PC-9 (cell line): ENCODE results near the gene NAA15. TPM values are rescaled to one million over a fixed set of nuclear protein-coding genes. Genes with fewer than 3 reads are reported as not detected.

Experiments
- BruUV-seq: library from RNA; stranded (reverse); fragments of 400-500 nt; replicated peaks from 2 replicates; lab custom pipeline; 2021; lab: Mats Ljungman, UMichigan
- CTCF ChIA-PET: fragments of 300-600 bp; sonication (Branson Sonifier 250); formaldehyde crosslinking; loops from one replicate; lab custom pipeline; 2022; ENCODE audit warnings: antibody characterized with exemption; lab: Charles Lee
- POLR2A ChIA-PET: fragments of 300-600 bp; sonication (Branson Sonifier 250); formaldehyde crosslinking; loops from one replicate; lab custom pipeline; 2022; ENCODE audit warnings: antibody characterized with exemption; ENCODE audit not compliant: unreplicated experiment; lab: Charles Lee
- DNase-seq, 2 experiments: peaks; one replicate each; pipeline versions ENCODE4 v3.0.0 to v3.0.0-alpha.2; 2015 to 2022; ENCODE audit warnings: mixed read lengths in 1 of 2
- H2AFZ ChIP-seq: fragments of 200-600 bp; sonication (generic); 2 replicates; pipeline ENCODE4 v1.8.1; 2017; ENCODE audit warnings: antibody characterized with exemption
- H3F3A ChIP-seq: fragments of 200-600 bp; sonication (generic); 2 replicates; pipeline ENCODE4 v1.8.1; 2017; ENCODE audit warnings: antibody characterized with exemption, mild to moderate bottlenecking, low read depth; ENCODE audit not compliant: insufficient read depth
- H3K27ac ChIP-seq: fragments of 200-600 bp; sonication (generic); 2 replicates; pipeline ENCODE4 v1.6.1; 2016; ENCODE audit warnings: mixed run types
- H3K27me3 ChIP-seq: fragments of 200-600 bp; sonication (generic); 2 replicates; pipeline ENCODE4 v1.6.1; 2016; ENCODE audit warnings: low read depth, mixed run types; ENCODE audit not compliant: insufficient read depth
- H3K36me3 ChIP-seq: fragments of 200-600 bp; sonication (generic); 2 replicates; pipeline ENCODE4 v1.6.1; 2016; ENCODE audit warnings: low read depth, mixed run types
- H3K4me1 ChIP-seq: fragments of 200-600 bp; sonication (generic); replicated peaks from 2 replicates; pipeline ENCODE4 v1.6.1; 2016; ENCODE audit warnings: mixed run types; ENCODE audit not compliant: insufficient read depth
- H3K4me2 ChIP-seq: fragments of 200-600 bp; sonication (generic); 2 replicates; pipeline ENCODE4 v1.6.1; 2017; ENCODE audit warnings: mixed run types
- H3K4me3 ChIP-seq: fragments of 200-600 bp; sonication (generic); 2 replicates; pipeline ENCODE4 v1.6.1; 2016; ENCODE audit warnings: mixed run types
- H3K79me2 ChIP-seq: fragments of 200-600 bp; sonication (generic); 2 replicates; pipeline ENCODE4 v1.6.1; 2017; ENCODE audit warnings: low read depth, mixed run types
- H3K9me2 ChIP-seq: fragments of 200-600 bp; sonication (generic); 2 replicates; pipeline ENCODE4 v1.8.1; 2017; ENCODE audit warnings: mild to moderate bottlenecking; ENCODE audit not compliant: insufficient read depth
- H3K9me3 ChIP-seq: fragments of 200-600 bp; sonication (generic); 2 replicates; pipeline ENCODE4 v1.8.1; 2016; ENCODE audit warnings: low read depth; ENCODE audit not compliant: insufficient read depth
- H4K20me1 ChIP-seq: fragments of 200-600 bp; sonication (generic); 2 replicates; pipeline ENCODE4 v1.8.1; 2017; ENCODE audit not compliant: insufficient read depth
- CTCF ChIP-seq: fragments of 200-600 bp; sonication (generic); conservative IDR thresholded peaks from 2 replicates; pipeline ENCODE4 v1.6.1; 2017; ENCODE audit warnings: mixed run types, antibody characterized with exemption, mild to moderate bottlenecking, moderate library complexity
- EZH2 ChIP-seq: fragments of 200-600 bp; sonication (generic); IDR thresholded peaks from 2 replicates; pipeline ENCODE4 v1.8.0; 2017; ENCODE audit warnings: antibody characterized with exemption, low read depth
- intact Hi-C: fragments of 100-400 bp; cut with micrococcal nuclease; formaldehyde crosslinking; loops from one replicate; pipeline ENCODE4 v1.10.0; 2022; ENCODE audit not compliant: unreplicated experiment
- total RNA-seq: library from RNA; stranded (reverse); gene quantifications from 2 replicates; pipeline ENCODE4 v1.2.3, GENCODE V29; 2021

Gene NAA15
- total RNA-seq, 1 experiment from 2014 or later = 43.8 TPM

- ChIA-PET POLR2A (no interaction called here), CTCF (interaction anchor here (0.7 kb wide), 1 partner anchor 222 kb away, joined by 4 read pairs; no protein-coding TSS in a partner anchor)
- Histone ChIP-seq H3K4me1 (no peaks in the 10 kb centered on the region), H3K4me3 (no peak overlapping the region), H3K27ac (no peak overlapping the region), H3F3A (peaks cover 8% of the 10 kb centered on the region; the same call in 1 of the 2 replicates), H3K9me2 (no peaks in the 10 kb centered on the region), H2AFZ (no peak overlapping the region), H3K79me2 (no peaks in the 10 kb centered on the region), H3K4me2 (no peak overlapping the region), H3K27me3 (no peaks in the 10 kb centered on the region), H3K36me3 (peaks cover 3% of the 10 kb centered on the region; the same call in 1 of the 2 replicates), H3K9me3 (peaks cover 7% of the 10 kb centered on the region), H4K20me1 (no peaks in the 10 kb centered on the region)
- TF ChIP-seq CTCF (no peak), EZH2 (no peak)
- intact Hi-C loops = no loop called here
- no TSS peak for BruUV-seq
- DNase-seq = no peak
Observed at GRCh38 chr4:139419388-139419914, 118.1 kb downstream of the NAA15 start.

- Histone ChIP-seq H3K4me2 (no peak overlapping the region), H3K9me2 (no peaks in the 10 kb centered on the region), H3K4me3 (no peak overlapping the region), H3F3A (peaks cover 2% of the 10 kb centered on the region; the same call in 1 of the 2 replicates), H3K36me3 (peaks cover 3% of the 10 kb centered on the region; the same call in 1 of the 2 replicates), H2AFZ (no peak overlapping the region), H3K27ac (no peak overlapping the region), H3K27me3 (no peaks in the 10 kb centered on the region), H3K79me2 (no peaks in the 10 kb centered on the region), H3K4me1 (no peaks in the 10 kb centered on the region), H3K9me3 (peaks cover 2% of the 10 kb centered on the region; the same call in 1 of the 2 replicates), H4K20me1 (no peaks in the 10 kb centered on the region)
- no TSS peak for BruUV-seq
- TF ChIP-seq CTCF (no peak), EZH2 (no peak)
- DNase-seq = no peak
- intact Hi-C loops = no loop called here
- ChIA-PET CTCF (no interaction called here), POLR2A (no interaction called here)
Observed at GRCh38 chr4:139420652-139421051, 119.3 kb downstream of the NAA15 start.

- no TSS peak for BruUV-seq
- H2AFZ ChIP-seq = no peak overlapping the region
- H3F3A ChIP-seq = no peaks in the 10 kb centered on the region
- no peaks in the 10 kb centered on the region for H3K9me2 ChIP-seq
- no peaks in the 10 kb centered on the region for H3K27me3 ChIP-seq
- no peaks in the 10 kb centered on the region for H3K4me1 ChIP-seq
- no peaks in the 10 kb centered on the region for H3K79me2 ChIP-seq
- H3K27ac ChIP-seq = no peak overlapping the region
- H3K36me3 ChIP-seq = peaks cover 7% of the 10 kb centered on the region; the same call in 1 of the 2 replicates
- intact Hi-C loops = no loop called here
- H4K20me1 ChIP-seq = no peaks in the 10 kb centered on the region
- no peak overlapping the region for H3K4me3 ChIP-seq
- CTCF ChIA-PET = no interaction called here
- POLR2A ChIA-PET = no interaction called here
- TF ChIP-seq CTCF (no peak), EZH2 (no peak)
- H3K4me2 ChIP-seq = no peak overlapping the region
- DNase-seq = no peak
- 0 out of 2 replicates have a peak, but pooled peaks cover 4% of the 10 kb centered on the region for H3K9me3 ChIP-seq
Observed at GRCh38 chr4:139436122-139436521, 134.8 kb downstream of the NAA15 start.
